LNCAP (cell line): ENCODE data around the gene RASL12.

Experiments
- CTCF ChIP-seq: fragments of 450-650 bp; IDR thresholded peaks from 2 replicates; pipeline ENCODE4 v1.5.1; 2017; ENCODE audit warnings: mild to moderate bottlenecking

RASL12 gene

GRCh38 chr15:65101891-65102708, 34.3 kb upstream of the RASL12 start:
- peak; percentile 34; the same call in 1 of the 2 replicates for TF ChIP-seq CTCF

- peak; percentile 89 for TF ChIP-seq CTCF
Measured at GRCh38 chr15:65101411-65101890, 33.7 kb upstream of the RASL12 start.

GRCh38 chr15:65100442-65100841, 32.7 kb upstream of the RASL12 start:
- TF ChIP-seq CTCF = no peak

GRCh38 chr15:65099336-65099735, 31.5 kb upstream of the RASL12 start:
- no peak for TF ChIP-seq CTCF

- TF ChIP-seq CTCF = no peak
Measured at GRCh38 chr15:65097651-65098263, 30.0 kb upstream of the RASL12 start.

- no peak for TF ChIP-seq CTCF
Measured at GRCh38 chr15:65096481-65097385, 28.9 kb upstream of the RASL12 start.

GRCh38 chr15:65095747-65096104, 27.9 kb upstream of the RASL12 start:
- no peak for TF ChIP-seq CTCF
